Right cardiac atrium (tissue), 5 donors: ENCODE data around the gene ANO2. TPM values are rescaled to one million over a fixed set of nuclear protein-coding genes. Genes with fewer than 3 reads are reported as not detected.
A peak's percentile ranks its signal among the peaks of the same experiment; 100 is the strongest.

Source experiments
- ATAC-seq, 2 donors: fragments of 200-7000 bp; cut with Tn5 transposase; one replicate each; pipeline versions ENCODE4 v1.8.0 to v1.9.1; 2020; ENCODE audit warnings: moderate library complexity in 2 of 2, mild to moderate bottlenecking in 1 of 2
- DNase-seq, 3 donors: peaks; one replicate each; pipeline ENCODE4 v3.0.0-alpha.2; 2020
- H3K27ac ChIP-seq: one replicate; pipeline ENCODE4 v1.5.1; 2013; ENCODE audit warnings: mild to moderate bottlenecking, low read length, control low read depth, moderate library complexity
- H3K27me3 ChIP-seq: one replicate; pipeline ENCODE4 v1.6.1; 2013; ENCODE audit not compliant: control insufficient read depth, insufficient read depth
- H3K4me1 ChIP-seq: one replicate; pipeline ENCODE4 v1.6.1; 2013; ENCODE audit warnings: low read length; ENCODE audit not compliant: control insufficient read depth, insufficient read depth
- H3K4me3 ChIP-seq: one replicate; pipeline ENCODE4 v1.5.1; 2013; ENCODE audit warnings: low read length, control low read depth
- H3K9me3 ChIP-seq: one replicate; pipeline ENCODE4 v1.6.1; 2013; ENCODE audit warnings: low read length; ENCODE audit not compliant: control insufficient read depth
- WGBS: extraction: QIAGEN DNeasy Blood & Tissue Kit; methylation state at CpG from one replicate; pipeline ENCODE4 v1.1.7; 2013; 5-methylcytosine and 5-hydroxymethylcytosine counted together
- intact Hi-C, 4 donors: fragments of 100-400 bp; cut with DNase I; formaldehyde crosslinking; loops; one replicate each; pipeline versions ENCODE4 v1.11.0 to v1.14.0; 2022 to 2023
- polyA plus RNA-seq: library from polyadenylated mRNA; stranded (reverse); fragments of 200-250 nt; gene quantifications from one replicate; pipeline ENCODE4 v1.2.3, GENCODE V29; 2013
- total RNA-seq, 4 donors: library from RNA; stranded (reverse); fragmentation: NEBNext Ultra II Directional; extraction: Animal tissue kit (Norgen Biotek cat#: 25700); gene quantifications; one replicate each; pipeline ENCODE4 v1.2.1, GENCODE V29; 2021
- donor health status: healthy with polysubstance abuse.
- donor health status: DM: no; HTN: yes; CAD: no.
- donor health status: DM: no; HTN: no; CAD: no.
- donor health status: DM: no; HTN: yes; CAD: no; lungs with severe emphysema.
- donor health status: DM: yes; HTN: yes; CAD: no.

Gene ANO2
- total and polyA plus RNA-seq, 5 donors, result 7.0 to 12.5 (median 10.9) TPM

DNA sequence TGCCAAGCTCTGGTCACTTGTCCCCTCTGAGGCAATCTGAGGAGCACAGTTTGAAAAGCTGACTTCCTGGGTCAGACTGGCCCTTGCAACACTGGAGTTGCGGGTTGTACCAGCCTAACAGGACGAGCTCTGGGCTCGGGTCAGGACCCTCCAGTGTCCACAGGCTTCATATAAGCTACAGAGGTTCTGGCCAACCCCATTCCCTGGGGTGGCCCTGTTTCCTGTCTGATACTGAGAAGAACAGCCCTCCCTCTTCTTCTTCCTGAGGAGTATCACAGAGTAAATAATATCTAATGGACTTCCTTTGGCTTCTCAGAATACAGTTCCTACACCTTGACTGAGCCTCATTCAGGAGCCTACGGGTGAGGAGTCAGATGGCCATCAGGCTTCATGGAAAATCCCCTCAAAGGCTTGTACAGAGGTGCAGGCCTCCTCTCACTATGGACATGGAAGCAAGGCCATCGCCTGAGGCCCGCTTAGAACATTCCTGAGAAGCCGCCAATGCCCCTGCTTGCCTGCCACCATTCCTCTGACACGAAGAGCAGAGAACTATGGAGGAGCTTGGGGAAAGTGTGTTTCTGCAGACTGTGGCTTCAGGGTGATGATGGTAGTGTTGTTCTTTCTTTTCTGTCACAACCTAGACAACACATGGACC is 28.5 kb upstream of the ANO2 start:
- ATAC-seq (peak; percentile 69 to 77), DNase-seq (peak in 1 of 3 donors; percentile 75)
- WGBS, result 70% methylated on average over 8 of the region's 8 CpGs
- H3K4me1 ChIP-seq, result peaks cover 4% of the 10 kb centered on the region
- H3K27me3 ChIP-seq, result no peaks in the 10 kb centered on the region
- H3K4me3 ChIP-seq, result no peak overlapping the region
- peak overlapping the region; percentile 2 for H3K27ac ChIP-seq
- intact Hi-C loops, result no loop called here
- H3K9me3 ChIP-seq, result no peaks in the 10 kb centered on the region

DNA sequence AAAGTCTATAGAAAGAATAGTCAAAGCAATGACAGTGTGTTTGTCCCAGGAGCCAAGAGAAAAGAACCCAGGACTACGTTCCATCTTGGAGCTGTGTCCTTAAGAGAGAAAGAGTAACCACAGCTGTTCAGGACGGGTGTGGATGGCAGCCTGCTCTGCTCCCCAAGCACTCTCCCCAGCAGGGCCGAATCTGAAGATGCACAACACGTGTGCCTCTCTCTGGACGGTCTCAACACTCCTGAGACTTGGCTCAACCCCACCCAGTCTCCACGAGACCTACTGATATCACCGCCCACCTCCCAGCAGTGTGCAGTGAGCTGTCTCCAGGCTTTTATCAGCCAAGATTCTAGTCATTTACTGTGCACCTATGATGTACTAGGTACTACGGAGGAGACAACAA is 27.3 kb upstream of the ANO2 start:
- DNase-seq, result no peak
- H3K9me3 ChIP-seq, result no peaks in the 10 kb centered on the region
- peaks cover 4% of the 10 kb centered on the region for H3K4me1 ChIP-seq
- WGBS, result 53% methylated on average over 8 of the region's 8 CpGs
- no peak overlapping the region for H3K4me3 ChIP-seq
- ATAC-seq, result no peak
- intact Hi-C loops, result no loop called here
- H3K27me3 ChIP-seq, result no peaks in the 10 kb centered on the region
- H3K27ac ChIP-seq, result no peak overlapping the region

DNA sequence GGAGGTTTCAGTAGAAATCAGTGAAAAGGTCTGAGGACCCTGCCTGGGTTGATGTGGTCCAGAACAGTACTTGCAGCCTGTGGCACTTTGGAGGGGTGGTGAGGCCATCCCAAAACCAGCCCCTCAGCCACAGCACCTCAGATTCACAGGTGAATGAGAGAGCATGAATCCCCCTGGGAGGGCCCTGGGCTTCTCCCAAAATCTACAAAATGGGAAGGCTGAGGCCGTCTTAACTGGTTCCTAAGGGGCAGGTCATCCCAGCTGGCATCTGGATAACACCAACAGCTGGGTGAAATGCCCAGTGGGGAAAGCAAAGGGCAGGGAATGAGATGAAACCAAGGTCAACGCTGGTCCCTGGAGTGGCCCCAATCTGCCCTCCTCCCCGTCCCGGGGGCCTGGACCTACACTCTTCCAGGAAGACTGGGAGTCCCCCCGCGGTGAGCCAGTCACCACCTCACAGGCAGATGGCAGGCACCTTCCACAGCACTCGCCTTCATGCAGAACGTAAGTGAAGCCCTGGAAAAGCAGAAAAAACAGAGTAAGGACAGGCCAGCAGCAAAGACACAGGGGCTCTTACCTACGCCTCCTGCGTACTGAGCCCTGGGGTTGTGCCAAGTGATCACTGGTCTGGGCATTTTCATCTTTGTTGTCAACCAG is 26.3 kb upstream of the ANO2 start:
- H3K4me1 ChIP-seq, result no peaks in the 10 kb centered on the region
- no peaks in the 10 kb centered on the region for H3K27me3 ChIP-seq
- no peak overlapping the region for H3K27ac ChIP-seq
- DNase-seq (no peak), ATAC-seq (no peak)
- 86% methylated on average over 10 of the region's 10 CpGs for WGBS
- intact Hi-C loops, result no loop called here
- no peak overlapping the region for H3K4me3 ChIP-seq
- H3K9me3 ChIP-seq, result no peaks in the 10 kb centered on the region

DNA sequence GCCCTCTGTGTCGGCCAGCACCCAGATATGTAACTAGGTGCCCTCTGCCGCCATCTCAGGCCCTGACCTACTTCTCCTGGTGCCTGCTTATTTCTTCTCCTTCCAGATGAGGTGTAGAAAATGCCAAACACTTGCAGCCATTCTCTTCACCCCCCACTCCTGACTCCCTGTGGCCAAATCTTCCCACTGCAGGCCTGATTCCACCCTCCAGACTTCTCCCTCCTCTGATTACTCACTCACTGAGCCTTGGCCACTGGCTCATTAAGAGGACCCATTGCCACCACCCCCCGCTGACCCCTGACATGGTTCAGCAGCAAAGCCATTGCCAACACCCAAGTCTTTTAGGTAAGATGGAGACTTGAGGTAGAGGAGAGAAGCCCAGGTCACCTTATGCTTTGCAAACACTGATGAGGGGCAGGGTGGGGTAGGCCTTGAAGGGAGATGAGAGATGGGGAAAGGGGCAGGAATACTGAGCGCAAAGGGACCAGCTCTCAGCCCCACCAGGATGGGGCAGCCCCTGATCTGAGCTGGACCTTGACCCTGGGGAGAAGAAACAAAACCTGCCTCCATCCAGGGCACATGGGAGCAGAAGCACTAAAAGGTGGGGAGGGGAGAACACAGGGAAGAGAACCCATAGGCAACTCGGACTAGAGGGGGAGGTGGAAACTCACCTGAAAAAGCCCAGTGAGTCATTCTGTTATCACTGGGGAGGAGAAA is 25.1 kb upstream of the ANO2 start:
- DNase-seq (no peak), ATAC-seq (no peak)
- Histone ChIP-seq H3K4me1 (no peaks in the 10 kb centered on the region), H3K9me3 (no peaks in the 10 kb centered on the region), H3K4me3 (no peak overlapping the region), H3K27me3 (no peaks in the 10 kb centered on the region), H3K27ac (no peak overlapping the region)
- intact Hi-C loops, result no loop called here
- 94% methylated on average over 5 of the region's 5 CpGs for WGBS

DNA sequence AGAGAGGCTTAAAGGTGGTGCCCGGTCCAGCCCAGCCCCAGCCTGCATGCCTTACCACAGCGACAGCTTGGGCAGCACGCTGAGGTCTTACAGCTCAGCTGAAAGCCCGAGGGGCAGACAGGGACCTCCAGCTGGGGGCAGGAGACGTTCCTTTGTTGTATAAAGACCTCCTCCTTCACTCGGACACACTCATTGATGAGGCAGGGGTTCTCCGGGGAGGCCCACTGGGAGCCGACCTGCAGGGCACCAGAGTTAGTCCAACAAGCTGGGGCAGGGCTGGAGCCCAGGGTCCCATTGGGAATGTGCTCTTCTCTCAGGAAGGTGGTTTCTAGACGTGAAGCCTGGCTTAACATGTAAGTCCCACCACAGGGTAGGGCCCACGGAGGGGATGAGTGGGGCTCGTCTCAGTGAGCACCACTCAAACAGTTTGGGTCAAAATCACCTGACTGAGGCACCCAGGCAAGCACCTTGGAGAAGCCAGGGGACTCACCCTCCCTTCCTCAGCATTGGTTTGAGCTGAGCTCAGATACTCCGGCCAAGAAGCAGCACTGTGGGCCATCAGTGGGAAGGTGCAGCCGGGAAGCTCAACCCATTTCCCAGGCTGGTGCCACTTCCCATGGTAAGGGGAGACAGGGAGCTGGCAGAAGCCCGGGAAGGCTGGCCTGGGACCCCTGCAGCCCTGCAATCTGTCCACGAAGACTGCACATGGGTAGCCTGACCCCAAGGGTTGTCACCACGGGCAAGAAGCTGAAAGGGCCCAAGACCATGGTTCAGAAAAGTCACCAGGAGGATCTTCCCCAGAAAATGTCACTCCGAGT is 24.3 kb upstream of the ANO2 start:
- no peaks in the 10 kb centered on the region for H3K27me3 ChIP-seq
- no peak overlapping the region for H3K4me3 ChIP-seq
- intact Hi-C loops, result no loop called here
- no peak for DNase-seq
- 83% methylated on average over 17 of the region's 17 CpGs for WGBS
- H3K9me3 ChIP-seq, result no peaks in the 10 kb centered on the region
- no peak overlapping the region for H3K27ac ChIP-seq
- ATAC-seq, result no peak
- no peaks in the 10 kb centered on the region for H3K4me1 ChIP-seq

DNA sequence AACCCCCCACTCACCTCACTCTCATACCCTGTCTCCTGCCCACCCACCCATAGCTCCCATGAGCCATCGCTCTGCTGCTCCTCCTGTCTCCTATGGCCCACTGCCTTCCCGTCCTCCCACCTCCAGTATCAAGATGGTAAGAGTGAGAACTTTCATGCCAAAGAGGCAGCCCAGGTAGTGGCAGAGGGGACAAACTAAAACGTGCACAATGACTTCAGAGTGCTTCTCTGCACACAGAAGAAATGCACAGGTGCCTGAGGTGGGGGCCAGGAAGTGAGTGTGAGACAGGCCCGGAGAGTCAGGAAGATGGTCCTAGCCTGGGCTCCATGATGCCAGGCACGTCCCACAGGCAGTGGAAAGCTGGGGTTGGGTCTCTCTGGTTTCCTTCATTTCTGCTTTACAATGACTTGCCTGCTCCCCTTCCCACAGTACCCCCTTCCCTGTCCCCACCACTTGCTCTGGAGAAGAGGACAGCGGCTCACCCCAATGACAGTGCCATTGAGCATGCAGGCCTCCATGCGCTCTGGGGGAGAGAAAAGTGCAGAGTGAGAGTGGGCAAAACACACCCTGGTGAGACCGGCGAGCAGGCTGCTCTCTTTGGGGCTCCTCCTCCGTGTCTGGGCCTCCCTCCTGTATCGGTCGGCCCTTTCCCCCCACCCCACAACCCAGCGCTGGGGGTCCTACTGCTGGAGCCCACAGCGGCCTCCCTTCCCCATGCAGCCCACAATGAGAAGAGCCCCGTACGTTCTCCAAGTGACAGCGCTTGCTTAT is 22.8 kb upstream of the ANO2 start:
- H3K9me3 ChIP-seq, result no peaks in the 10 kb centered on the region
- WGBS, result 92% methylated on average over 17 of the region's 17 CpGs
- ATAC-seq (no peak), DNase-seq (no peak)
- H3K27me3 ChIP-seq, result no peaks in the 10 kb centered on the region
- H3K4me1 ChIP-seq, result no peaks in the 10 kb centered on the region
- intact Hi-C loops, result no loop called here
- H3K27ac ChIP-seq, result no peak overlapping the region
- H3K4me3 ChIP-seq, result no peak overlapping the region

DNA sequence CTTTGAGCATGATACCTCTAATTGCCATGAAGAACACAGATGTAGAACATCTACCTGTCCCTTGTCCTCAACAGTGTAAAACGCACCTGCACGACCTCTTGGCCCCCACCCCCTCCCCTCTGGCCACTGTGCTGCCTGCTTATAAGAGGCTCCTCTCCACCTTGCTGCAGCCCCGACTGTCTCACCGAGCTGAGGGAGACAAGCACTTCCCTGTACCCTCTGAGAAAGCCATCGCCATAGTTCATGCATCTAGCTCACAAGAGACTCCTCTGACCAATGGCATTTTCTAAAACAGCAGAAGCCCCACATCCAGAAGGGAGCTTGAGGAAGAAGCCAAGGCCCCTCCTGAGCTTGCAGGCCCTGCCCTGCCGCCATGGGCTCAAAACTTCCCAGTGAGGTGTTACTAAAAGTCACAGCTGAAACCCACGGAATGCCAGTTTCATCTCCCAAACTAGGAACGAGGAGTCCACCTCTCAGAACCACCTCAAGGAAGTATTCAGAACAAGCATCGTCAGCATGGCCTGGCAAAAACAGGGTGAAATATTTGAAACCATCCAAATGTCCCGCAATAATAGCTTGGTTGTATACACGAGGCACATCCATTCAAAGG is 21.5 kb upstream of the ANO2 start:
- intact Hi-C loops, result no loop called here
- WGBS, result 78% methylated on average over 11 of the region's 11 CpGs

DNA sequence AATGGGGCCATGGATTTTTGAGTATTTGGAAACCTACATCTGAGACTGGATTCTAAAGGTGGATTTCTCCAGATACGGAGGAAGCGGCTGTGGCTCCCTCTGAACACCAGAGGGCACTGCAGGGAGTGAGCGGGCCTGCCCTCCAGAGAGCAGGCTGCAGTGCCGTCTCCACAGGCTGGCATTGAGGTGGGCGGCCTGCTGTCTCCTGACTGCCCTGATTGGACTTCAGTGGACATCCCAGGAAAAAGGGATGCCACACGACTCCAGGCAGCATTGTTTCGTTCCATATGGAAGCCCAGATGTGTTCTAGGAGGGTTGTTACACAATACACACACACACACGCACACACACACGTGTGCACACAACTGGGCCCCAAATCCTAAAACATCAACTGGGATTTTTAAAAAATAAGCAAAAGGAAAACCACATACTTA is 20.9 kb upstream of the ANO2 start:
- ATAC-seq (peak; percentile 60 to 65), DNase-seq (peak; percentile 41 to 76 (median 69))
- no peaks in the 10 kb centered on the region for H3K27me3 ChIP-seq
- H3K27ac ChIP-seq, result no peak overlapping the region
- no peaks in the 10 kb centered on the region for H3K9me3 ChIP-seq
- H3K4me1 ChIP-seq, result no peaks in the 10 kb centered on the region
- intact Hi-C loops, result no loop called here
- H3K4me3 ChIP-seq, result no peak overlapping the region
- WGBS, result 38% methylated on average over 9 of the region's 9 CpGs

More for the DNA sequence above, 21.5 kb upstream of the ANO2 start:
- Histone ChIP-seq H3K27me3 (no peaks in the 10 kb centered on the region), H3K4me1 (no peaks in the 10 kb centered on the region), H3K4me3 (no peak overlapping the region), H3K9me3 (no peaks in the 10 kb centered on the region), H3K27ac (no peak overlapping the region)
- DNase-seq (no peak), ATAC-seq (no peak)

DNA sequence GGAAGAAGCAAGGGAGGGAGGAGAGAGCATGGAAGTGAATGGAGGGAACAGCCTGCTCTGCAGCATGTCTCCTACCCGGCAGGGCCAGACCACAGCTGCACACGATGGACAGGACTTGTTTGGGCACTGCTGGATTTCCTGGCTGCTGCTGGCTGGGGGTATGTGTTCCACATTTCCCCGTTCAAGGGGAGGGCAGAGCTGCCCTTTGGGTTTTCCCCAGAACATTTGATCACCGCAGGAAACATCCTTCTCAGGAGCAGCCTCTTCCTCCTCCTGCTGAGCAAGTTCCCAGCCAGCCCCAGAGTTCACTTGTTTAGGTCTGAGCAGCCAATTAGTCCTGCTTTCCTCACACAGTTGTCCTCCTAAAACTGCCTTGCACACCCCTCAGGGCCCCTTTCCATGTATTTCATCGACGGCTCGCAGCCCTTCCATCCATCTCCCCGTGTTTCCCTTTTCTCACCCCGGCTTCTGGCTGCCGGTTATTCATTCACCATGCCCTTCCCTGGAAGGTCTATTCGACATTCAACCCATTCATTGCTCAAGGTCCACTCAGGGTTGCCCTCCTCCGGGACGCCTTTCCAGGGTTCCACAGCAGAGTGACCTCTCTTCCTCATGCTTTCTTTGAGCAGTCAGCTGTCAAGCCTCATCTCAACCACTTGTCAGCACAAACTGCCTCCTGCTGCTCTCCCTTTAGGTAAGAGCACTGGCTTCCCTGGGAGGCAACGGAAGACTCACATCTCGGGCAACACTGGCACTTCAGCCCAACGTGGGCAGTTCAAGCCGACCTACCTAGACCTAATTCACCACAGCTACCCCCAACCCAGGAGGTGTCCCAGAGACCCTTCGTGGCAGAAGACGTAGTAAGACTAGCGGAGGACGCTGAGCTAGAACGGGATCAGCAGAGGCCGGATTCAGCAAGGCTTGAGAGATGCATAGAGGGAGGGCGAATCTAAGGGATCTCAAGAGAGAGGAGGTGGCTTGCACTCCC is 20.1 kb upstream of the ANO2 start:
- 69% methylated on average over 24 of the region's 24 CpGs for WGBS

More for the DNA sequence above, 20.1 kb upstream of the ANO2 start:
- intact Hi-C loops, result no loop called here
- Histone ChIP-seq H3K4me3 (no peak overlapping the region), H3K27me3 (no peaks in the 10 kb centered on the region), H3K4me1 (no peaks in the 10 kb centered on the region), H3K9me3 (no peaks in the 10 kb centered on the region), H3K27ac (no peak overlapping the region)
- ATAC-seq (peak; percentile 16 to 24), DNase-seq (no peak)
